Adrenal gland (tissue), 5 donors: Measurements from ENCODE around the gene ERC2.

Source experiments
- CTCF ChIP-seq, 6 experiments: fragments of 450-650 bp in 4 of 6; fragments of 200-600 bp in 2 of 6; sonication (generic) in 1 of 6; IDR thresholded peaks; 1 replicate in 5 of 6; 2 replicates in 1 of 6; pipeline versions ENCODE4 v1.5.1 to v1.8.0; 2016 to 2021; ENCODE audit warnings: antibody characterized with exemption in 6 of 6, mild to moderate bottlenecking in 2 of 6, moderate library complexity in 1 of 6
- POLR2A ChIP-seq, 2 donors: fragments of 450-650 bp; IDR thresholded peaks; one replicate each; pipeline ENCODE4 v1.6.1; 2017; ENCODE audit warnings: antibody characterized with exemption in 2 of 2, mild to moderate bottlenecking in 2 of 2, moderate library complexity in 1 of 2
- donor health status: DM: no; HTN: no; CAD: no.

- TF ChIP-seq CTCF (IDR thresholded peaks at IDR 0.05) (no peak), POLR2A (IDR thresholded peaks at IDR 0.05) (no peak)
Observed at GRCh38 chr3:56375654-56376053, 92.6 kb downstream of the ERC2 start.
